Motor neuron (in vitro differentiated cells): ENCODE measurements around the gene SOX13. TPM values are rescaled to one million over a fixed set of nuclear protein-coding genes. Genes with fewer than 3 reads are reported as not detected.
A peak's percentile ranks its signal among the peaks of the same experiment; 100 is the strongest.

Experiments used
- ATAC-seq, 8 experiments: fragments of 200-7000 bp; cut with Tn5 transposase; replicated peaks in 6 of 8; 2 replicates each; pipeline ENCODE4 v1.8.0; 2021; ENCODE audit warnings: mild to moderate bottlenecking in 8 of 8, moderate library complexity in 8 of 8
- H3K27ac ChIP-seq, 2 donors: fragments of 250-450 bp; sonication (Bioruptor Pico); 2 replicates each; pipeline ENCODE4 v1.9.0; 2021; ENCODE audit warnings: antibody characterized with exemption in 2 of 2, mild to moderate bottlenecking in 2 of 2, moderate library complexity in 1 of 2
- H3K4me1 ChIP-seq, 2 donors: fragments of 250-450 bp; sonication (Bioruptor Pico); replicated peaks in 1 of 2; 2 replicates each; pipeline ENCODE4 v1.6.1; 2021; ENCODE audit warnings: antibody characterized with exemption in 2 of 2, mild to moderate bottlenecking in 2 of 2, moderate library complexity in 1 of 2
- H3K4me3 ChIP-seq, 5 donors: fragments of 250-450 bp; sonication (Bioruptor Pico); 2 replicates each; pipeline ENCODE4 v1.9.0; 2021; ENCODE audit warnings: antibody characterized with exemption in 5 of 5, mild to moderate bottlenecking in 5 of 5, moderate library complexity in 4 of 5
- WGBS, 10 experiments: fragments of 450-650 bp; shearing (Covaris generic); methylation state at CpG; one replicate each; pipeline ENCODE4 v1.0.0; 2022; 5-methylcytosine and 5-hydroxymethylcytosine counted together
- in situ Hi-C, 9 experiments: fragments of 400-800 bp; cut with MboI; loops; one replicate each; pipeline ENCODE4 v1.15.0; 2021; ENCODE audit warnings: low sequenced_read_pairs in 9 of 9, low pct_unique_long_range_greater_than_20kb in 2 of 9; ENCODE audit not compliant: unreplicated experiment in 9 of 9
- total RNA-seq, 8 experiments: library from RNA; unstranded; fragments of 300-600 nt; gene quantifications; 2 replicates each; pipeline versions ENCODE4 v1.2.3 to v1.2.4, GENCODE V29; 2022

SOX13 gene
- total RNA-seq, 8 experiments from 2014 or later, result 4.7 to 72.2 (median 18.0) TPM

DNA sequence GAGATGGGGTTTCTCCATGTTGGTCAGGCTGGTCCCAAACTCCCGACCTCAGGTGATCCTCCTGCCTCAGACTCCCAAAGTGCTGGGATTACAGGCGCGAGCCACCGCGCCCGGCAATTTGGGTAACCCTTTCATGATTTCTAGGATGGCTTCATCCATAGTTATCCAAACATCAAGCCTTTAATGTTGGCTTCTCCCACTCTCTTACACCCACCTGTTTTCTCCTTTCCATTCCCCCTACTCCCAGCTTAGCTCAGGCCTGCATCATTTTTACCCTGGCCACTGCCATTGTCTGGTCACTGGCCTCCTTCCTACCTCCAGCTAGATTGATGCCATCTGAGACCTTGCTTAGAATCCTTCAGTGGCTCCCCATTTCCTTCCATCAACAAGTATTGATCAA lies 2.0 kb upstream of the SOX13 start:
- in situ Hi-C loops, result loop anchor here in 1 of 9 experiments (10.0 kb wide), 1 partner anchor 54 kb away; no protein-coding TSS in a partner anchor
- no peak overlapping the region for H3K27ac ChIP-seq
- no peak for ATAC-seq
- H3K4me1 ChIP-seq, result peaks cover 10% of the 10 kb centered on the region in 2 donors
- no peak overlapping the region for H3K4me3 ChIP-seq
- 80 to 97% (median 93%) methylated on average over 2 to 6 of the region's 6 CpGs; no CpG with 5 or more reads in 3 of the 10 experiments for WGBS, 10 experiments

DNA sequence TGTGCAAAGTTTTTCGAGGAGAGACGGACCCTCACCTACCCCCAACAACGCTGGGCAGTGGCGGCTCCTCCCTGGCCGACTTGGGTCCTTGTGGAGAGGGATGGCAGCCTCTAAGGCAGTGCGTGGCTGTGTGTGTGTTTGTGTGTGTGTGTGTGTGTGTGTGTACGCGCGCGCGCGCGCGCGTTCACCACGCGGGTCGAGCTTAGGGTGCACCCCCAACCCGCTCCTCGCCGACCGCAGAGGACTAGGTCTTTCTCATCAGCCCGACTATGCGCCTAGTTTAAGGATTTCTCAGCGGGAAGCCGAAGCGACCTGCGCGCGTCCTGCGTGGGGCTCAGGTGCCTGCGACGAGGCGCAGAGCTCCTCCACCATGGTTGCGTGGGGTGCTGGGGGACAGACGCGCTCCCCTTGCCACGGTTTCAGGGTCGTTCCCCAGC lies 940 bp downstream of the SOX13 start:
- peak overlapping the region; percentile 78 to 89 for H3K27ac ChIP-seq
- in situ Hi-C loops, result loop anchor here in 1 of 9 experiments (10.0 kb wide), 1 partner anchor 51 kb away; no protein-coding TSS in a partner anchor
- peak overlapping the region; percentile 48 to 100 (median 93) for H3K4me3 ChIP-seq
- H3K4me1 ChIP-seq, result peaks cover 32 to 36% of the 10 kb centered on the region in 2 donors
- ATAC-seq, result peak; percentile 1 to 58 (median 40)
- 0 to 4% (median 1%) methylated on average over 5 to 31 of the region's 39 CpGs; no CpG with 5 or more reads in 7 of the 10 experiments for WGBS, 10 experiments

DNA sequence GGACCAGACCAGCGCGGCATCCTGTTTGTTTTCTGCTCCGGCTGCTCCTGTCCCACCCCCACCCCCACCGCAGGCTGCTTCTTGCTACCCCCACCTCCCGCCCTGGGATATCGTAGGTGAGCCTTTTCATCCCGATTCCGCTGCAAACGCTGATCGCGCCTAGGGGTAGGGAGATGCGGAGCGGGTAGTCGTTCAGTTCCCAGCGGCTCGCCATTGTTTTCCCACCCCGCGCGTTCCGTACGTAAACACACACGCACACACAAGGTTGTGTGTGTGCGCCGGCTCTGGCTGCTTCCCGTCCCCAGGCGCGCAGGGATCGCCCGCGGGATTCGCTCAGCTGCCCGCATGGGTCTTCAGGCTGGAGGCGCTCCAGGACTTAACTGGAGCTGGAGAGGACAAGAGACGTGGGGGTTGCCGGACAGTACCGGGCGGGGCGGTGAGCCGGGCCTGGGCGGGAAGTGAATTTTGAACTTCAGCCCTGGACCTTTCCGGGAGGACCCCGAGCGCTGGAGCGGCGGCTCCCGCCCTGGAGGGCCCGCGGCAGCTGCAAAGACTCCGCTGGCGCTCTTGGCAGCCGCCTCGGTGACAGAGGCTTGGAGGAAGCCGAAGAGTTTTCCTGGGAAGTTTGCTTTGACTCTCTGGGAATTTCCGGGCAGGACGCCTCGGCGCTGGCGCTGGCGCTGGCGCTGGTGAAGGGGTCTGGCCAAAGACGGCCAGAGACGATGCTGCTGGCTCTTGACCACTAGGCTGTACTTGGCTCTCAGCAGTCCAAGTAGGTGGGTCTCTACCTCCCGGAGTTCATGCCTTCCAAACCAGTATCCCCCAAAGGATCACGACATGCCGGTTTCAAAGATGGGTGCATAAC lies 1.6 kb downstream of the SOX13 start:
- Histone ChIP-seq H3K4me3 (peak overlapping the region; percentile 48 to 100 (median 93)), H3K27ac (peak overlapping the region; percentile 78 to 89), H3K4me1 (peaks cover 39 to 42% of the 10 kb centered on the region in 2 donors)
- in situ Hi-C loops, result loop anchor here in 1 of 9 experiments (10.0 kb wide), 1 partner anchor 50 kb away; no protein-coding TSS in a partner anchor
- peak; percentile 8 to 39 (median 26) for ATAC-seq
- WGBS, 10 experiments, result 0 to 4% (median 2%) methylated on average over 1 to 13 of the region's 65 CpGs; no CpG with 5 or more reads in 4 of the 10 experiments

DNA sequence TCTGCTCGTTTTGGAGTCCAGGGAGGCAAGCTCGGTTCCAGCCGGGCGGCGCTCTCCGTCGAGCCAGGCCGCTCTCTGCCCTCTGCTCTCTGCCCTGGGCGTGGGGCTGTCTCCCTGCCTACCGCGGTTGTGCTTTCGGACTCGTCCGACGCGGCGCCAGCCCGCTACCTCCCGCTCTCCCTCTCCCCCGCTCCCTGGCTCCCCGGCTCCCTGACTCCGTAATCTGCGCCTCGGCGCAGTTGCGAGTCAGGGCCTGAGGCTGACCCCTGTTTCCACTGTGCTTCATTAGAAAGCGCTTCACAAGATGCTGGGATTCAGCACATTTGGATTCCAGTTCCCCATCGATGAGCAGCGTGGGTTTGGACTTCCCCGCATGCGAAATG lies 2.2 kb downstream of the SOX13 start:
- peaks cover 45 to 49% of the 10 kb centered on the region in 2 donors for H3K4me1 ChIP-seq
- ATAC-seq, result peak in 4 of 8 experiments; percentile 1 to 6 (median 2)
- 0 to 20% (median 1%) methylated on average over 2 to 7 of the region's 31 CpGs; no CpG with 5 or more reads in 5 of the 10 experiments for WGBS, 10 experiments
- in situ Hi-C loops, result loop anchor here in 1 of 9 experiments (10.0 kb wide), 1 partner anchor 50 kb away; no protein-coding TSS in a partner anchor
- H3K27ac ChIP-seq, result peak overlapping the region; percentile 3 to 89
- H3K4me3 ChIP-seq, result peak overlapping the region; percentile 48 to 100 (median 93)

GRCh38 chr1:204075890-204076846 lies 3.3 kb downstream of the SOX13 start:
- no peak for ATAC-seq
- Histone ChIP-seq H3K4me1 (peaks cover 55 to 59% of the 10 kb centered on the region in 2 donors), H3K4me3 (peak overlapping the region in 4 of 5 donors; percentile 81 to 100 (median 94)), H3K27ac (no peak overlapping the region)
- in situ Hi-C loops, result loop anchor here in 1 of 9 experiments (10.0 kb wide), 1 partner anchor 49 kb away; no protein-coding TSS in a partner anchor
- WGBS, 10 experiments, result 36 to 95% (median 51%) methylated on average over 1 to 3 of the region's 4 CpGs

DNA sequence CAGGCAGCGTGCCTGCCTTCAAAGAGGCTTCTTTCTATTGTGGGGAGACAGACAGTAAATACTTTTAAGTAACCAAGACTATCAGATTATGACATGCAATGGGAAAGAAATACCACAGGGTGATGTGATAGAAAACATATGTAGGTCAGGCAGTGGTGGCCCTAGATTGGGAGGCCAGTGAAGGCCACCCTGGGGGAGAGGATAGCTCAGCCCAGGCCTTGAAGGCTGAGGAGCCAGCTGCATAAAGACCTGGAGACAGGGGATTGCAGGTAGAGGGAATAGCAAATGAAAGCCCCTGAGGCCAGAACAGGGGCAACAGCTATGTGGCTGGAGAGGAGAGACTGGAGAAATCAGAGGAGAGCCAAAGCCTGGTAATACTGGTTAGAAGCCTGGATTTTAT lies 4.0 kb downstream of the SOX13 start:
- in situ Hi-C loops, result loop anchor here in 1 of 9 experiments (10.0 kb wide), 1 partner anchor 48 kb away; no protein-coding TSS in a partner anchor

GRCh38 chr1:204077979-204078696 lies 5.2 kb downstream of the SOX13 start:
- WGBS, 10 experiments, result 5 to 86% (median 16%) methylated on average over 4 to 17 of the region's 17 CpGs; no CpG with 5 or more reads in 1 of the 10 experiments
- peaks cover 70 to 72% of the 10 kb centered on the region in 2 donors for H3K4me1 ChIP-seq
- H3K4me3 ChIP-seq, result peak overlapping the region in 3 of 5 donors; percentile 1 to 17 (median 4)
- peak in 5 of 8 experiments; percentile 43 to 61 (median 50) for ATAC-seq
- in situ Hi-C loops, result loop anchor here in 1 of 9 experiments (10.0 kb wide), 1 partner anchor 47 kb away; no protein-coding TSS in a partner anchor
- H3K27ac ChIP-seq, result peak overlapping the region; percentile 71 to 78

More for the DNA sequence above, 4.0 kb downstream of the SOX13 start:
- Histone ChIP-seq H3K27ac (no peak overlapping the region), H3K4me1 (peaks cover 63 to 66% of the 10 kb centered on the region in 2 donors), H3K4me3 (no peak overlapping the region)
- 71 to 100% (median 92%) methylated on average over 1 of the region's 1 CpG; no CpG with 5 or more reads in 6 of the 10 experiments for WGBS, 10 experiments
- ATAC-seq, result no peak

DNA sequence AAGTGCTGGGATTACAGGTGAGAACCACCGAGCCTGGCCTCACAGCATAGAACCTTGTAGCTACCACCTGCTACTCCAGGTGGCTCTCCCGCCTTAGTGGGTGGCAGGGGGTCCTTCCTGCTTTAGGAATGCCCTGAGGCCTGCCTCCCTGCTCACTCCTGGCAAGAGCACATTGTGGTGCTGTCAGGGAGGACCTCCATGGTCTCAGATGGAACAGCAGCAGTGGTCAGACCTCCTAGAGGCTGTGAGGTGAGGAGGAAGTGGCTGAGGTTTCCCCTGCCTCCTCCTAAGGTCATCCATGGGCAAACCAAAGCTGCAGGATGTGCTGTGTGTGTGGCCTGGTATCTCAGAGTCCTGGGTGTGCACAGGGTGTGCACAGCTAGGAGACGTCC lies 6.7 kb downstream of the SOX13 start:
- 67 to 89% methylated on average over 1 to 2 of the region's 3 CpGs; no CpG with 5 or more reads in 8 of the 10 experiments for WGBS, 10 experiments
- in situ Hi-C loops, result loop anchor here in 1 of 9 experiments (10.0 kb wide), 1 partner anchor 45 kb away; no protein-coding TSS in a partner anchor
- H3K27ac ChIP-seq, result peak overlapping the region; percentile 4 to 71
- H3K4me3 ChIP-seq, result no peak overlapping the region
- no peak for ATAC-seq
- H3K4me1 ChIP-seq, result peaks cover 85% of the 10 kb centered on the region in 2 donors

GRCh38 chr1:204080163-204080903 lies 7.4 kb downstream of the SOX13 start:
- 0 to 57% (median 9%) methylated on average over 1 to 3 of the region's 8 CpGs; no CpG with 5 or more reads in 5 of the 10 experiments for WGBS, 10 experiments
- peak; percentile 31 to 97 (median 78) for ATAC-seq
- peak overlapping the region; percentile 4 to 71 for H3K27ac ChIP-seq
- no peak overlapping the region for H3K4me3 ChIP-seq
- peaks cover 90 to 92% of the 10 kb centered on the region in 2 donors for H3K4me1 ChIP-seq
- in situ Hi-C loops, result no loop called here

DNA sequence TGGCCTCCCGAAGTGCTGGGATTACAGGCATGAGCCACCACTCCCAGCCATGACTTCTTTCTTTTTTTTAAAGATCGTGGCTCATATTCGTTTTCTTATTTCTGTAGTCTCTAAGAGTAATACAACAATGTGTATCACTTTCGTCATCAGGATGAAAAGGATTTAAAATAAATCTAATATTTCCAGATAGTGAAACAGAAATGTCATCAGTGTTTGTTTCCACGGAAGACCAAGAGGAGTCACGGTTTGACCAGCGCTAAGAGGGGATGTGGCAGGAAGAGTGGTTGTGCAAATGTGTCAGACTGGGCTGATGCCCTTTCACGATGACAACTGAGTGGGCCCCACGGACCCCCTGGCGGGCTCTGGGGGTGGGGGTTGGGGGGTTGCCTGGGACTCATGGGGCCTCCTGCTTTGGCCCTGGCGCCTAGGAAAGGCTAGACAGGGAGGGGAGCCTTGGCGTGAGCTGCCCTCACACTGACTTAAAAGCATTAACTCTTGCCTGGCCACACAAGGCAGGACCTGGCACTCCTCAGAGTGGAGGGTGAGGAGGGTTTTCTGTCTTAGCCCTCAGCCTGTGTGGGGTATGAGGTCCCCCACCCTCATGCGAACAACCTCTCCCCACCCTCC lies 8.4 kb downstream of the SOX13 start:
- Histone ChIP-seq H3K4me3 (no peak overlapping the region), H3K27ac (peak overlapping the region; percentile 1 to 20), H3K4me1 (peaks cover 83 to 85% of the 10 kb centered on the region in 2 donors)
- ATAC-seq, result peak in 2 of 8 experiments; percentile 0 to 2
- in situ Hi-C loops, result no loop called here
- WGBS, 10 experiments, result 0 to 67% (median 41%) methylated on average over 1 to 9 of the region's 13 CpGs; no CpG with 5 or more reads in 3 of the 10 experiments
